ENCODE data around the gene OGG1.
A peak's percentile ranks its signal among the peaks of the same experiment; 100 is the strongest.

OGG1 gene

GRCh38 chr3:9746330-9746729 is 3.4 kb upstream of the OGG1 start:
- no peak for DNase-seq (ENCODE audit: low read depth)
- H3K4me3 ChIP-seq (ENCODE audit: low read length), result no peak overlapping the region
- TF ChIP-seq, protein P1, sequence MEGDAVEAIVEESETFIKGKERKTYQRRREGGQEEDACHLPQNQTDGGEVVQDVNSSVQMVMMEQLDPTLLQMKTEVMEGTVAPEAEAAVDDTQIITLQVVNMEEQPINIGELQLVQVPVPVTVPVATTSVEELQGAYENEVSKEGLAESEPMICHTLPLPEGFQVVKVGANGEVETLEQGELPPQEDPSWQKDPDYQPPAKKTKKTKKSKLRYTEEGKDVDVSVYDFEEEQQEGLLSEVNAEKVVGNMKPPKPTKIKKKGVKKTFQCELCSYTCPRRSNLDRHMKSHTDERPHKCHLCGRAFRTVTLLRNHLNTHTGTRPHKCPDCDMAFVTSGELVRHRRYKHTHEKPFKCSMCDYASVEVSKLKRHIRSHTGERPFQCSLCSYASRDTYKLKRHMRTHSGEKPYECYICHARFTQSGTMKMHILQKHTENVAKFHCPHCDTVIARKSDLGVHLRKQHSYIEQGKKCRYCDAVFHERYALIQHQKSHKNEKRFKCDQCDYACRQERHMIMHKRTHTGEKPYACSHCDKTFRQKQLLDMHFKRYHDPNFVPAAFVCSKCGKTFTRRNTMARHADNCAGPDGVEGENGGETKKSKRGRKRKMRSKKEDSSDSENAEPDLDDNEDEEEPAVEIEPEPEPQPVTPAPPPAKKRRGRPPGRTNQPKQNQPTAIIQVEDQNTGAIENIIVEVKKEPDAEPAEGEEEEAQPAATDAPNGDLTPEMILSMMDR (IDR thresholded peaks at IDR 0.05; ENCODE audit: insufficient read depth, low read depth, low read length, missing control alignments), result no peak

DNA sequence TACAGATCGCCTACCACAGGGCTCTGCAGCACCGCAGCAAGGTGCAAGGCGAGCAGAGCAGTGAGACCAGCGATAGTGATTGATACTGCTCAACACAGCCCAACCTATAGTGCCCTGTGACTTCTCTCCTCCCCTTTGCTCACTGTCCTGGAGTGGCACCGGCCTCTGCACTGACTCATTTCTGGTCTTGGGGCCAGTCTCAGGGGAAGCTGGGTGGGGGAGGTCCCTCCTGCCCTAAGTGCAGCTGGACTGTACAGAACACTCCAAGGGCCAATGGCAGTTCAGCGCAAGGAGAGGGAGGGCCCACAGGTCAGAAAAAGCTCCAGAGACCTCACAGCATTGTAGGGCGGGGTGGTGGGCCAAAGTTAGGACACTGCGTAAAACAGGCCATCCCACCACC is 2.5 kb upstream of the OGG1 start:
- DNase-seq (ENCODE audit: low read depth), result no peak
- TF ChIP-seq, protein P1 (IDR thresholded peaks at IDR 0.05; ENCODE audit: insufficient read depth, low read depth, low read length, missing control alignments), result no peak
- H3K4me3 ChIP-seq (ENCODE audit: low read length), result no peak overlapping the region

GRCh38 chr3:9748031-9748430 is 1.7 kb upstream of the OGG1 start:
- TF ChIP-seq, protein P1 (IDR thresholded peaks at IDR 0.05; ENCODE audit: insufficient read depth, low read depth, low read length, missing control alignments), result no peak
- DNase-seq (ENCODE audit: low read depth), result no peak
- no peak overlapping the region for H3K4me3 ChIP-seq (ENCODE audit: low read length)

- peak overlapping the region; percentile 68 for H3K4me3 ChIP-seq (ENCODE audit: low read length)
- TF ChIP-seq, protein P1 (IDR thresholded peaks at IDR 0.05; ENCODE audit: insufficient read depth, low read depth, low read length, missing control alignments), result no peak
- no peak for DNase-seq (ENCODE audit: low read depth)
These were observed 482 bp upstream of the OGG1 start for GRCh38 chr3:9749296-9749644.

GRCh38 chr3:9750556-9751411 is 1.0 kb downstream of the OGG1 start:
- H3K4me3 ChIP-seq (ENCODE audit: low read length), result peak overlapping the region; percentile 68
- TF ChIP-seq, protein P1 (IDR thresholded peaks at IDR 0.05; ENCODE audit: insufficient read depth, low read depth, low read length, missing control alignments), result no peak
- DNase-seq (ENCODE audit: low read depth), result no peak

DNA sequence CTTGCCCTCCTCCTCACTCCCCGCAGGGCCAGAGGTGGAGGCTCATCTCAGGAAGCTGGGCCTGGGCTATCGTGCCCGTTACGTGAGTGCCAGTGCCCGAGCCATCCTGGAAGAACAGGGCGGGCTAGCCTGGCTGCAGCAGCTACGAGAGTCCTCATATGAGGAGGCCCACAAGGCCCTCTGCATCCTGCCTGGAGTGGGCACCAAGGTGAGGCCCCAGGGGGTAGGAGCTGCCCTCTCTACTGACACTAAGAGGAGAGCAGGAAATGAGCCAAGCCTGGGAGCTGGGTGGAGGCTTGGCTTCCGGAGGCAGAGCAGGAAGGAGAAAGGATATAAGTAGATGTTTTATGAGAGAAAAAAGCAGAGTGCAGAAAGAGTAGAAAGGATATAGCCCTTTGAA is 4.9 kb downstream of the OGG1 start:
- TF ChIP-seq, protein P1 (IDR thresholded peaks at IDR 0.05; ENCODE audit: insufficient read depth, low read depth, low read length, missing control alignments), result no peak
- H3K4me3 ChIP-seq (ENCODE audit: low read length), result no peak overlapping the region
- DNase-seq (ENCODE audit: low read depth), result no peak

DNA sequence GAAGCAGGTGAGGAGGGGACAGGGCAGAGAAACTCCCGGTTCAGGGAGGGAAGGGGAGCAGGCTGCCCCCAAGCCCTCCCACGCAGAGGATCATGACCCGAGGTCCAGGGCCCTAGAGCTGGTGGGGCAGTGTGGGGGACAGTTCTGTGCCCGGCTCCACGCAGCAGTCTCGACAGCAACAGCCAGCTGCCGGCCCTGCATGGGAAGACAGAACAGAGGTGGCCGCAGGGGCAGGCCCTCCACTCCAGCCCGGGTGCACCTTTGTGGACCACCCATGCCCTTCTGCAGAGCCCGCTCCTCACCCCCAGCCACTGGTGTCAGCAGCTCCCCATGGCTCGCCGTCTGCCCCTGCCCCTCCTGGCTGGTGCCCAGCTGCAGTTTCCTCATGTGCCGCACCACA is 7.7 kb downstream of the OGG1 start:
- DNase-seq (ENCODE audit: low read depth), result no peak
- no peak overlapping the region for H3K4me3 ChIP-seq (ENCODE audit: low read length)
- TF ChIP-seq, protein P1 (IDR thresholded peaks at IDR 0.05; ENCODE audit: insufficient read depth, low read depth, low read length, missing control alignments), result no peak
